ENCODE results near the gene ZNF548.

The ZNF548 gene

GRCh38 chr19:57389730-57390598, at the start of gene ZNF548:
ZNF548 (plus strand) TSS chr19:57389854; CDS start chr19:57390100, 246 bp downstream.
- peak; percentile 97 for DNase-seq (ENCODE audit: low read depth, low spot score)
- H3K4me3 ChIP-seq (ENCODE audit: low read depth, low read length) = peak within 1 kb of the TSS; percentile 87
- ChIA-PET CTCF (interaction anchor here (0.7 to 1.5 kb wide), 3 partner anchors 14 to 22 kb away, joined by 3 to 7 read pairs (median 3); no protein-coding TSS in a partner anchor), POLR2A (interaction anchor here (0.6 kb wide), 2 partner anchors 25 to 27 kb away, joined by 3 to 4 read pairs; no protein-coding TSS in a partner anchor)
- TF ChIP-seq CTCF (IDR thresholded peaks at IDR 0.05; ENCODE audit: insufficient read depth, low read length, missing control alignments) = peak; percentile 18

- ChIA-PET CTCF (interaction anchor here (0.8 kb wide), 1 partner anchor 36 kb away, joined by 4 read pairs; no protein-coding TSS in a partner anchor), POLR2A (no interaction called here)
- no peak overlapping the region for H3K4me3 ChIP-seq (ENCODE audit: low read depth, low read length)
- DNase-seq (ENCODE audit: low read depth, low spot score) = no peak
- TF ChIP-seq CTCF (IDR thresholded peaks at IDR 0.05; ENCODE audit: insufficient read depth, low read length, missing control alignments) = no peak
Measured at GRCh38 chr19:57342582-57342981, 47.1 kb upstream of the ZNF548 start.

GRCh38 chr19:57348136-57348535, 41.5 kb upstream of the ZNF548 start:
- no peak for TF ChIP-seq CTCF (IDR thresholded peaks at IDR 0.05; ENCODE audit: insufficient read depth, low read length, missing control alignments)
- CTCF ChIA-PET = no interaction called here
- POLR2A ChIA-PET = no interaction called here
- no peak overlapping the region for H3K4me3 ChIP-seq (ENCODE audit: low read depth, low read length)
- DNase-seq (ENCODE audit: low read depth, low spot score) = peak; percentile 21

- ChIA-PET CTCF (interaction anchor here (0.9 to 1.2 kb wide), 3 partner anchors 10 to 33 kb away, joined by 3 to 4 read pairs (median 3); no protein-coding TSS in a partner anchor), POLR2A (interaction anchor here (0.6 kb wide), 1 partner anchor 11 kb away, joined by 5 read pairs; no protein-coding TSS in a partner anchor)
Measured at GRCh38 chr19:57350877-57351805, 38.5 kb upstream of the ZNF548 start, which contains the start of gene ZNF304. ZNF304 (plus strand) TSS chr19:57351271; CDS start chr19:57351665, 394 bp downstream.

GRCh38 chr19:57351867-57352266, 37.8 kb upstream of the ZNF548 start:
- DNase-seq (ENCODE audit: low read depth, low spot score) = no peak
- CTCF ChIA-PET = interaction anchor here (1.0 kb wide), 1 partner anchor 9 kb away, joined by 3 read pairs; no protein-coding TSS in a partner anchor
- POLR2A ChIA-PET = no interaction called here

More at GRCh38 chr19:57350877-57351805, 38.5 kb upstream of the ZNF548 start, which contains the start of gene ZNF304:
- peak; percentile 77 for DNase-seq (ENCODE audit: low read depth, low spot score)
- no peak for TF ChIP-seq CTCF (IDR thresholded peaks at IDR 0.05; ENCODE audit: insufficient read depth, low read length, missing control alignments)
- peak within 1 kb of the TSS; percentile 99 for H3K4me3 ChIP-seq (ENCODE audit: low read depth, low read length)

More at GRCh38 chr19:57351867-57352266, 37.8 kb upstream of the ZNF548 start:
- TF ChIP-seq CTCF (IDR thresholded peaks at IDR 0.05; ENCODE audit: insufficient read depth, low read length, missing control alignments) = no peak
- H3K4me3 ChIP-seq (ENCODE audit: low read depth, low read length) = peak overlapping the region; percentile 99

Measured in AG04449 (cell line).